ENCODE measurements around the gene SUGP2.

GRCh38 chr19:18998276-18998675, 35.0 kb downstream of the SUGP2 start:
- TF ChIP-seq CTCF (IDR thresholded peaks at IDR 0.05) (no peak), POLR2AphosphoS5 (IDR thresholded peaks at IDR 0.05; ENCODE audit: low read depth, low read length) (no peak), SIN3A (IDR thresholded peaks at IDR 0.05; ENCODE audit: borderline replicate concordance, insufficient read depth, low read depth, low read length) (no peak), TCF7L2 (IDR thresholded peaks at IDR 0.05; ENCODE audit: low read depth, low read length) (no peak)
